Cardiac muscle cell (in vitro differentiated cells and primary cell): ENCODE results near the gene CLEC20A. TPM values are rescaled to one million over a fixed set of nuclear protein-coding genes. Genes with fewer than 3 reads are reported as not detected.
A peak's percentile ranks its signal among the peaks of the same experiment; 100 is the strongest.

Experiments
- DNase-seq, 2 donors: peaks; one replicate each; pipeline versions ENCODE4 v3.0.0 to v3.0.0-alpha.2; 2010 to 2017; ENCODE audit warnings: low read depth in 1 of 2, low spot score in 1 of 2
- H3K27ac ChIP-seq: fragments of 200-600 bp; sonication (generic); 2 replicates; pipeline ENCODE4 v1.5.1; 2016
- H3K27me3 ChIP-seq: fragments of 200-600 bp; sonication (generic); 2 replicates; pipeline ENCODE4 v1.6.0; 2016; ENCODE audit warnings: control low read depth
- H3K36me3 ChIP-seq: fragments of 200-600 bp; sonication (generic); 2 replicates; pipeline ENCODE4 v1.5.1; 2016; ENCODE audit warnings: control low read depth
- H3K4me1 ChIP-seq: fragments of 200-600 bp; sonication (generic); 2 replicates; pipeline ENCODE4 v1.8.1; 2017; ENCODE audit warnings: low read depth, mild to moderate bottlenecking, mixed run types
- H3K4me3 ChIP-seq: fragments of 200-600 bp; sonication (generic); 2 replicates; pipeline ENCODE4 v1.5.1; 2016; ENCODE audit warnings: mild to moderate bottlenecking
- H3K9me3 ChIP-seq: fragments of 200-600 bp; sonication (generic); 2 replicates; pipeline ENCODE4 v1.5.1; 2017; ENCODE audit warnings: low read depth, mild to moderate bottlenecking, control low read depth
- polyA plus RNA-seq: library from polyadenylated mRNA; unstranded; fragments of >200 nt; fragmentation: Nextera tagmentation; extraction: Ambion mirVana; gene quantifications from 2 replicates; pipeline ENCODE4 v1.2.1, GENCODE V29; 2016
- total RNA-seq: library from RNA; depleted of rRNA; stranded (reverse); fragments of >200 nt; gene quantifications from 2 replicates; pipeline ENCODE4 v1.2.3, GENCODE V29; 2016
- TF ChIP-seq, protein P1 (sequence below): IDR thresholded peaks from 2 replicates; pipeline ENCODE4 v1.5.1; 2012; ENCODE audit warnings: low read depth, mild to moderate bottlenecking, low read length

The CLEC20A gene
- total and polyA plus RNA-seq, 2 experiments from 2014 or later, result not detected

DNA sequence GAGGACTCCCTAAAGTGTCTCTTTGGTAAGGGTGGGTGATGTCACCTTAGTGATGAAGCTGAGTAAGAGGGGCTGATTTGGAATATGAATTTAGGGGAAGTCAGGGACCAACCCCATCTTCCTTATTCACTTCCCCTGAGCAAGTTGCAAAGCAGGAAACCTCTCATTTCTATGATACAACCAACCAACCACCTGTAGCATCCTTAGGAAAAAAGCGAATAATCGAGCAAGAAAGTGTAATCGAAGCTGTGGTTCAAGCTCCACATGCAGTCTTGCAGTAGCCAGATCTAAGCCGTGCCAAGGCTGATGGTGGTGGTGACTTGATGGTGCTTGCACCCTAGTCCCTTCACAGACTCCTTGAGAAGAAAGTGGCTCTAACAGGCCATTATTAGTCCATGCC is 19.3 kb upstream of the CLEC20A start:
- H3K36me3 ChIP-seq, result no peaks in the 10 kb centered on the region
- TF ChIP-seq, protein P1, sequence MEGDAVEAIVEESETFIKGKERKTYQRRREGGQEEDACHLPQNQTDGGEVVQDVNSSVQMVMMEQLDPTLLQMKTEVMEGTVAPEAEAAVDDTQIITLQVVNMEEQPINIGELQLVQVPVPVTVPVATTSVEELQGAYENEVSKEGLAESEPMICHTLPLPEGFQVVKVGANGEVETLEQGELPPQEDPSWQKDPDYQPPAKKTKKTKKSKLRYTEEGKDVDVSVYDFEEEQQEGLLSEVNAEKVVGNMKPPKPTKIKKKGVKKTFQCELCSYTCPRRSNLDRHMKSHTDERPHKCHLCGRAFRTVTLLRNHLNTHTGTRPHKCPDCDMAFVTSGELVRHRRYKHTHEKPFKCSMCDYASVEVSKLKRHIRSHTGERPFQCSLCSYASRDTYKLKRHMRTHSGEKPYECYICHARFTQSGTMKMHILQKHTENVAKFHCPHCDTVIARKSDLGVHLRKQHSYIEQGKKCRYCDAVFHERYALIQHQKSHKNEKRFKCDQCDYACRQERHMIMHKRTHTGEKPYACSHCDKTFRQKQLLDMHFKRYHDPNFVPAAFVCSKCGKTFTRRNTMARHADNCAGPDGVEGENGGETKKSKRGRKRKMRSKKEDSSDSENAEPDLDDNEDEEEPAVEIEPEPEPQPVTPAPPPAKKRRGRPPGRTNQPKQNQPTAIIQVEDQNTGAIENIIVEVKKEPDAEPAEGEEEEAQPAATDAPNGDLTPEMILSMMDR, result no peak
- no peak overlapping the region for H3K27ac ChIP-seq
- no peaks in the 10 kb centered on the region for H3K9me3 ChIP-seq
- no peak for DNase-seq
- no peak overlapping the region for H3K4me3 ChIP-seq
- no peaks in the 10 kb centered on the region for H3K27me3 ChIP-seq
- no peaks in the 10 kb centered on the region for H3K4me1 ChIP-seq

- no peak overlapping the region for H3K27ac ChIP-seq
- no peaks in the 10 kb centered on the region for H3K4me1 ChIP-seq
- no peak overlapping the region for H3K4me3 ChIP-seq
- H3K36me3 ChIP-seq, result no peaks in the 10 kb centered on the region
- peak; percentile 30 to 78 for DNase-seq
- TF ChIP-seq, protein P1, result no peak
- no peaks in the 10 kb centered on the region for H3K27me3 ChIP-seq
- no peaks in the 10 kb centered on the region for H3K9me3 ChIP-seq
These were observed 16.7 kb upstream of the CLEC20A start for GRCh38 chr1:178513278-178513983.

DNA sequence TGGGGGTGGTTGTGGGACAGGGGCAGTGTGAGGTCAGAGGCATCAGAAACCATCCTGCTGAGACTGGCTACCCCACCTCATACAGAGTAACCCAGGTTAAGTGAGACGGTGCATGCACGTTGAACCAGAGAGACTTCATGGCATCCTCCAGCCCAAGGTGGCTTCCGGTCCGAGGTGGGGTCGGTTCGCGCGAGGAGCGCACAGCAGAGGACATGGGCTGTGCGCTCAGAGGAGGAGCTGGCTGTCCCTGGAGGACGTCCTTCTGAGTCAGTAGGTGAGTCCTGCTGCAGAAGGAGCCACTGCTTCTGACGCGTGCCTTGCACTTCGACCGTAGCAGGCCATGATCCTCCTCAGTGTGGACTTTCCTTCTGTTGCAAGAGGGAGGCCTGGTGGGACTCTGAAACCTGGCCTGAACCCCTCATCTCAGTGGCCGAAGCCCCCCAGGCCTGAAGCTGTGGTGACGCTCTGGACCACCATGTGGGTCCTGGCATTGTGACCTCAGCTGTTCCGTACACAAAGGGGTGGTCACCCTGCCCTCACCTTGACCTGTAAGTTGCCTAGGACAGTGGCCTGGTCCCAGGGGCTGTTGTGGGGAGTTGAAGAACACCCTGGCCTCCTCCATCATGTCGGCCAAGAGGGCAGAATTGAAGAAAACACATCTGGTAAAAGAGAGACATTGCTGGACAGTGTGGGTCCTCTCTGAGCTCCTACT is 16.0 kb upstream of the CLEC20A start, which contains the start of gene TEX35:
Gene TEX35, plus strand, starts transcription at position 544 of the 712 bp plus-strand sequence. Its CDS starts 80 bp downstream, at position 624.
- Histone ChIP-seq H3K27me3 (no peaks in the 10 kb centered on the region), H3K4me1 (no peaks in the 10 kb centered on the region), H3K27ac (no peak within 1 kb of the TSS), H3K9me3 (no peaks in the 10 kb centered on the region), H3K36me3 (no peaks in the 10 kb centered on the region), H3K4me3 (no peak within 1 kb of the TSS)
- TF ChIP-seq, protein P1, result no peak
- no peak for DNase-seq

- Histone ChIP-seq H3K4me3 (no peak overlapping the region), H3K27me3 (no peaks in the 10 kb centered on the region), H3K9me3 (no peaks in the 10 kb centered on the region), H3K4me1 (peaks cover 6% of the 10 kb centered on the region), H3K27ac (no peak overlapping the region), H3K36me3 (no peaks in the 10 kb centered on the region)
- DNase-seq, result no peak
- TF ChIP-seq, protein P1, result no peak
These were observed 13.4 kb upstream of the CLEC20A start for GRCh38 chr1:178510155-178510554.

GRCh38 chr1:178509414-178510007 is 12.7 kb upstream of the CLEC20A start:
- Histone ChIP-seq H3K36me3 (no peaks in the 10 kb centered on the region), H3K27ac (no peak overlapping the region), H3K27me3 (no peaks in the 10 kb centered on the region), H3K4me1 (peaks cover 6% of the 10 kb centered on the region), H3K4me3 (no peak overlapping the region), H3K9me3 (no peaks in the 10 kb centered on the region)
- TF ChIP-seq, protein P1, result no peak
- DNase-seq, result peak in 1 of 2 donors; percentile 37
